Esophagus squamous epithelium (tissue), 4 donors: ENCODE data around the gene COL4A2.

Experiments
- POLR2A ChIP-seq, 4 donors: fragments of 450-650 bp; IDR thresholded peaks; one replicate each; pipeline ENCODE4 v1.6.1; 2017; ENCODE audit warnings: antibody characterized with exemption in 4 of 4, mild to moderate bottlenecking in 4 of 4, moderate library complexity in 3 of 4
- TF ChIP-seq, protein P1 (sequence below), 6 experiments: fragments of 450-650 bp in 4 of 6; fragments of 200-600 bp in 2 of 6; sonication (generic) in 2 of 6; IDR thresholded peaks; one replicate each; pipeline ENCODE4 v1.5.1; 2016 to 2019; ENCODE audit warnings: antibody characterized with exemption in 6 of 6, mild to moderate bottlenecking in 4 of 6, moderate library complexity in 4 of 6

DNA sequence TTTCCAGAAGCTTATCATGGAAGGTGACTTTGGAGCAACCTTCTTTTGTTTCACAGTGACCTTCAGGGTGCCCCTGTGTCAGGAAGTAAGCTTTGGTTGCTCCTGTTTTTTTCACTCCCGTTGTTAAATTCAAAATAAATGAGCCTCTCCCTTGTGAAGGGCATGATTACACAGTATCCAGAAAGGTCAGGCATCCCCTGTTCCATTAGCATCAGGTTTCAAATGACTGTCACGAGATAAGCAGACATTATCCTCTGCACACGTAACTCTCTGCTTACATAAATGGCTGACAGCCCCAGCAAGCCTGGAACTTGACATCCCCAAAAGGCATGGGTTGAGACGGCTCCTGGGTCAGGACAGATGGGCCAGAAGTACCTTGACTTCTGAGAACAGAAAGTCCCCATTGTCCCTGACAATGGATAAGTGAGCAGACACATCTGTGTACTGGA lies 202.4 kb downstream of the COL4A2 start:
- TF ChIP-seq, protein P1, sequence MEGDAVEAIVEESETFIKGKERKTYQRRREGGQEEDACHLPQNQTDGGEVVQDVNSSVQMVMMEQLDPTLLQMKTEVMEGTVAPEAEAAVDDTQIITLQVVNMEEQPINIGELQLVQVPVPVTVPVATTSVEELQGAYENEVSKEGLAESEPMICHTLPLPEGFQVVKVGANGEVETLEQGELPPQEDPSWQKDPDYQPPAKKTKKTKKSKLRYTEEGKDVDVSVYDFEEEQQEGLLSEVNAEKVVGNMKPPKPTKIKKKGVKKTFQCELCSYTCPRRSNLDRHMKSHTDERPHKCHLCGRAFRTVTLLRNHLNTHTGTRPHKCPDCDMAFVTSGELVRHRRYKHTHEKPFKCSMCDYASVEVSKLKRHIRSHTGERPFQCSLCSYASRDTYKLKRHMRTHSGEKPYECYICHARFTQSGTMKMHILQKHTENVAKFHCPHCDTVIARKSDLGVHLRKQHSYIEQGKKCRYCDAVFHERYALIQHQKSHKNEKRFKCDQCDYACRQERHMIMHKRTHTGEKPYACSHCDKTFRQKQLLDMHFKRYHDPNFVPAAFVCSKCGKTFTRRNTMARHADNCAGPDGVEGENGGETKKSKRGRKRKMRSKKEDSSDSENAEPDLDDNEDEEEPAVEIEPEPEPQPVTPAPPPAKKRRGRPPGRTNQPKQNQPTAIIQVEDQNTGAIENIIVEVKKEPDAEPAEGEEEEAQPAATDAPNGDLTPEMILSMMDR (IDR thresholded peaks at IDR 0.05) = no peak
- no peak for TF ChIP-seq POLR2A (IDR thresholded peaks at IDR 0.05)
